GM19438 (cell line): ENCODE measurements around the gene ROM1.
"Not testable (repeated sequence)": the region's sequence is repeated elsewhere in the genome, so short reads cannot be mapped to it uniquely, and the experiment has no call there.

ENCODE experiments used
- ATAC-seq: cut with Tn5 transposase; IDR thresholded peaks from one replicate; pipeline ENCODE4 v1.9.1; 2021; ENCODE audit warnings: low read depth; ENCODE audit not compliant: unreplicated experiment

Gene ROM1

DNA sequence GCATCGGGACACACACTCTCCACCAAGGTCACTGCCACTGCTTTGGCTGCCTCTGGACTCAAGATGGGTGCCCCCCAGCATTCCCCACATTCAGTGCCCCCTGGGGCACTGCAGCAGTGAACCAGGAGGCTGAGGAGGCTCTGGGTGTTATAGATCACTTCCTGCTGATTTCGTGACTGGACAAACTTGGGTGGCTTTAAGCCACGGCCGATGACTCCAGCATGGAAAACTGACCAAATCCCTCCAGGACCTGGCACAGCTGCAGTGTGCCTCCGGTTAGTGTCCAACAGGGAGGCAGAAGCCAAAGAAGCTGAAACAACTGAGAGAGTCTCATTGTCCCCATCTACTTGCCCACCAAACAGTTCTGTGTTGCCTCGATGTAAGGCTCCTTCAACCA, 34.5 kb downstream of the ROM1 start:
- ATAC-seq = no peak

DNA sequence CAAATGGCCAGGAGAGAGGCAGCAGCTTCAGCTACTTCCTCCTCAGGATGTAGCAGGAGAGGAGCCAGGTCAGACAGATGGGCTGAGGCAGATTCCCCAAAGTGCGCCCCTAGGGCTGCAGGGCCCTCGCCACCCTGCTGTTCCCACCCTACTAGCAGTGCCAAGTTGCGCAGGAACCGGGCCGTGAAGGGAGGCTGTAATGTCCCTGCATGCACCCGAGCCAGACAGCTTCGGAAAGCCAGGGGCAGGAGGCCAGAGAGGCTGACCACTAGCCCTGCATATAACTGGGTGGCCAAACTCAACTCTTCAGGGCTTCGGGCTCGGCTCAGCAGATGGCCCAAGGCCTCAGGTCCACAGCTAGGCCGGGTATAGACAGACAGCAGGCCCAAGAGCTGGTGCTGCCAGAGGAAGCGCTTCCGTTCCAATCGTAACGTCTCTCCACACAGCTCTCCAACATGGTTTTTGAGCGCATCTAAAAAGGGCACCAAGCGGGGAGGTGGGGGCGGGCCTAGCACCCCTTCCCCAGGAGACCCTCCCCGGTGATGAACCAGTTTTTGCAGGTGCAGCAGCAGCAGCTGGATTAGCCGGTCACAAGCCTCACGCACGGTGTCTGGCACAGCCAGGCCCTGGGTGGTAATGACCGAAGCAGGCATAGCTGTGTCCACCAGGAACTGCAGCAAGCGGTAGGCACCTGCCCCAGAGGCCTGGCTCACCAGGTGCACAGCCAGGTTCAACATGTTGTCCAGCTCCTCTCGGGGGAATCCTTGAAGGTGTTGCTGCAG, 35.3 kb downstream of the ROM1 start:
- no peak for ATAC-seq

DNA sequence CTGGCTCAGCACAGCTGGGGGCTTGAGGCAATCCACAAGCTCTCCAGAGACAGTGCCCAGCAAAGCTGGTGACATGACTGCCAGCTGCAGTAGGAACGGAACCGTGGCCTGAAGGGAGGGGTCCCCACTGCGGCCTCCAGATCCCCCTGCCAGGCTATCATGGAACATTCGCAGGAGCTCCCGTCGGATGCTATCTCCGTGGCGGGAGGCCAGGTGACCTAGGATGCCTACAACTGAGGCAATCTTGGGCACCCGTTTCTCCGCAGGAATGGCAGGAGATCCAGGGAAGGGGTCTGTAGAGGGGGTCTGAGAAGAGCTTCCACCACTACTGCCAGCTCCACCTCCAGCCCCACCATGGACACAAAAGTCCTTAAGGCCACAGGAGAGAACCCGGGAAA, 35.9 kb downstream of the ROM1 start:
- ATAC-seq = no peak

DNA sequence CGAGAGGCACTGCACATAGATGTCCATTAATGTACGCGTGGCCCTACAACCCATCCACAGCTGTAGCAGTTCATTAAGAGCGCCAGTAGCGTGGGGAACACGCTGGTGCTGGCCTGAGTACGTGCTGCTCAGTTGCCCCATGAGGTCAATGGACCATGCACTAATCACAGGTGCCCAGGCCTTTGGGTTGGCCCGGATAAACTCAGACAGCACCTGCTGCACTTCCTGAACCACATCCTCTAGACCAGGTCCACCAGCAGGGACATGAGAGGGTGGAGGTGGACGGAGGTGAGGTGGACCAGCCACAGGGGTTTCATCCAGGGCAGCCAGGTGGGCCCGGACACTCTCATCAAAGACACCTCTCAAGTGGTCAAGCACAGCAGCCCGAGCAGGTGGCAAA, 36.4 kb downstream of the ROM1 start:
- ATAC-seq = no peak

DNA sequence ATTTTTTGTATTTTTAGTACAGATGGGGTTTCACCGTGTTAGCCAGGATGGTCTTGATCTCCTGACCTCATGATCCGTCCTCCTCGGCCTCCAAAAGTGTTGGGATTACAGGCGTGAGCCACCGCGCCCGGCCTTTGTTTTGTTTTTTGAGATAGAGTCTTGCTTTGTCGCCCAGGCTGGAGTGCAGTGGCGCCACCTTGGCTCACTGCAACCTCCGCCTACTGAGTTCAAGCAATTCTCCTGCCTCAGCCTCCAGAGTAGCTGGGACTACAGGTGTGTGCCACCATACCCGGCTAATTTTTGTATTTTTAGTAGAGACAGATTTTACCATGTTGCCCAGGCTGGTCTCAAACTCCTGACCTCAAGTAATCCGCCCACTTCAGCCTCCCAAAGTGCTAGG, 37.2 kb downstream of the ROM1 start:
- ATAC-seq = not testable (repeated sequence)

DNA sequence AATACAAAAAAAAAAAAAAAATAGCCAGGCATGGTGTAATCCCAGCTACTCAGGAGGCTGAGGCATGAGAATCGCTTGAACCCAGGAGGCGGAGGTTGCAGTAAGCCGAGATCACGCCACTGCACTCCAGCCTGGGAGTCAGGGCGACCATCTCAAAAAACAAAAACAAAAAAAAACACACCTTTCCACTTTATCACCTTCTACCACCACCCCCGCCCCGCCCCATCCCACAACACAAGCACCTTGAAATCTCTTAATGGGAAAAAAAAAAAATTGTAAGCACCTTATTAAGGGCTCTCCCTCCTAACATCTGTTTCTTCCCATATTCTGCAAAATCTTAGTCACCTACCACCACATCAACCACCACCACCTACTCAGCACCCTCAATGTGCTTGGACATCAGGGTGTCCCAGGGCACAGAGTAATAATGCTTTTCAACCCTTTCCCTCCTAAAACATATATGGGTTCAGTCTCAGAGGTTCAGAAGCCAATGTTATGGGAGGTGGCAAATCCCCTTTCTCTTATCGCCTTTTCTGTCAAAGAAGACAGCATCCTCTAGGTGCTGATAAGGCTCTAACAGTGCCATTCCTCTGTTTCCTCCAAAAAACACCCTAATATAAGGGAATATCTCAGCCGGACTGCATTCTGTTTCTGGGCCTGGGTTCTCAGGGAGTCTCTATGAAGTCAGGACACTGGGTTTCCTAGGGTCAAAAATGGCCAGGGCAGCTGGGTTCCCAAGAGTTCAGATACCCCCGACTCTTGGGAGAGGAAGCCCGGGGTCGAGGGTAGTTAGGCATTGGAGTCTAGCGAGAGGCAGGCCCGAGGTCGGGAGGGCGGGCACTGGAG, 39.3 kb downstream of the ROM1 start:
- peak; percentile 10 for ATAC-seq

DNA sequence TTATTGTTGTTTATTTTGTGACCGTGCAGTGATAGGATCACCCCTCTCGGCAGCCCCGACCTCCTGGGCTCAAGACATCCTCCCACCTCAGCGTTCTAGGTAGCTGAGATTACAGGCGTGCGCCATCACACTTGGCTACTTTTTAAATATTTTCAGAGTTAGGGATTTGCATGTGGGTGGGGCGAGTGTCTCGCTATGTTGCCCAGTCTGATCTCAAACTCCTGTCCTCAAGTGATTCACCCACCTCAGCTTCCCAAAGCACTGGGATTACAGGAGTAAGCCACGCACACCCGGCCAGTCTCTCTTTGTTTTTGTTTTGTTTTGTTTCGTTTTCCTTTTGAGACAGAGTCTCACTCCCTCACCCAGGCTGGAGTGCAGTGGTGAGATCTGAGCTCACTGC, 41.2 kb downstream of the ROM1 start:
- no peak for ATAC-seq

DNA sequence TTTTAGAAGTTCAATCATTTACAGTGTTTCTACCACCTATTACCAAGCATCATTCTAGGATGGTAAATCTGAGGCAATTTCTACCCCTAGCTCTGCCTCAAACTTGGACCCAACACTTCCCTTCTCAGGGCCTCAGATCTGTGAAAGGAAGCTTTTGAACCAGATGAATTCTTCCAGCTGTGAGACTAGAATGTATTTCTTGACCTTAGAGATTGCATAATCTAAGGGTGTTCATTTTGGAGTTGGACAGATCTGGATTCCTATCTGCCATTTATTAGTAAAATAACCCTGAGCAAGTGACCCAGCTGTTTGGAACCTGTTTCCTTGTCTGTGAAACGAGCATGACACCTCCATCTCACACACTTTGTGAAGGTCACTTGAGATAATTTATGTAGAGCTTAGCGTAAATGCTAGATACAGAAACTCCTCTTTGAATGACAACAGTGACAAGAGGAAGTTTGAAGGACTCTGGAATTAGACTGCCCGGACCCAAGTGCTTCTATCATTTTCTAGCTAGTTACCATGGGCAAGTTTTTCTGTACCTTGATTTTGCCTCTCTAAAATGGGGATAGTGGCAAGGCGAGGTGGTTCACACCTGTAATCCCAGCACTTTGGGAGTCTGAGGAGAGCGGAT, 43.9 kb downstream of the ROM1 start:
- ATAC-seq = no peak

DNA sequence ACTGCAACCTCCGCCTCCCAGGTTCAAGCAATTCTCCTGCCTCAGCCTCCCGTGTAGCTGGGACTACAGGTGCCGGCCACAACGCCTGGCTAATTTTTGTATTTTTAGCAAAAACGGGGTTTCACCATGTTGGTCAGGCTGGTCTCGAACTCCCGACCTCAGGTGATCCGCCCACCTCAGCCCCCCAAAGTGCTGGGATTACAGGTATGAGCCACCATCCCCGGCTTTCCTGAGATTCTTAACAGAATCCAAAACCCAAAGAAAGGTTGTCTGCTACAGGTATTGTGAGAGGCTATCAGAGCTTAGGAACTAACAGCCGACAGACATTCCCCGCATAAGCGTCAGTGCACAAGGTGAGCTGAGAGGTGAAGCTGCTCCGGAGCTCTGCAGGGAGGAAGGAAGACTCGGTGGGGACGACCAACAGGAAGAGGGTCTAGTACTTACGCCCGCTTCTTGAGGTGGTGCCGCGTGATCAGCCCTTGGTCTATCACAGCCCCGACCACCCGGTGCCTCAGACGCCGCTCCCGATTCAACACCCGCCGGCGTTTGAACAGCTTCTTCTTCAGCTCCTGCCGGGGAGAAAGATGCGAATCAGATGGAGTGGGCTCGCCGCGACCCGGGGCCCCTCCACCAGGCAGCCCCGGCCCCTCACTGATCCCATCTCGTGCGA, 51.5 kb downstream of the ROM1 start:
- peak; percentile 22 for ATAC-seq
